Measurements from ENCODE around the gene MAP3K4. TPM values are rescaled to one million over a fixed set of nuclear protein-coding genes. Genes with fewer than 3 reads are reported as not detected.

MAP3K4 gene
- total and polyA plus RNA-seq, 2 of the 8 experiments (the other 6 are each of a cell fraction or from before 2014, with no cell fraction given) = 16.6 to 51.6 TPM

GRCh38 chr6:161134550-161135298 is 143.2 kb downstream of the MAP3K4 start:
- Histone ChIP-seq H2BK15ac (ENCODE audit: low read length) (no peak overlapping the region), H4K5ac (ENCODE audit: insufficient read length, low read depth, low read length) (no peak overlapping the region), H4K8ac (ENCODE audit: extremely low read depth, insufficient read depth, low read length) (no peak overlapping the region), H3K27me3 (replicated peaks in 1 of 4; ENCODE audit: control insufficient read depth in 3 of 4, extremely low read depth in 1 of 4, insufficient read depth in 3 of 4, low read length in 3 of 4) (no peaks in the 10 kb centered on the region), H4K20me1 (replicated peaks in 1 of 2; ENCODE audit: control insufficient read depth in 1 of 2, insufficient read depth in 2 of 2, low read length in 2 of 2) (peaks cover 0 to 2% of the 10 kb centered on the region in 2 experiments), H3K14ac (ENCODE audit: insufficient read length) (no peak overlapping the region), H3K4me1 (replicated peaks in 1 of 4; ENCODE audit: control insufficient read depth in 3 of 4, insufficient read depth in 4 of 4, low read length in 3 of 4) (no peaks in the 10 kb centered on the region), H3K4me2 (ENCODE audit: insufficient read depth in 1 of 2, low read depth in 2 of 2, low read length in 2 of 2) (no peak overlapping the region), H4K91ac (replicated peaks; ENCODE audit: insufficient read length, low read length) (no peak overlapping the region), H2BK120ac (replicated peaks; ENCODE audit: low read depth, low read length) (no peak overlapping the region), H3K27ac (ENCODE audit: low read depth, low read length) (no peak overlapping the region), H3K23ac (ENCODE audit: insufficient read length) (no peak overlapping the region), H3K36me3 (ENCODE audit: control insufficient read depth in 2 of 4, insufficient read depth in 4 of 4, low read length in 3 of 4) (peaks cover 2 to 33% (median 15%) of the 10 kb centered on the region in 4 experiments; a peak in 4 of 8 replicates), H2AK5ac (ENCODE audit: low read depth, low read length) (no peak overlapping the region), H3K4ac (replicated peaks; ENCODE audit: insufficient read length, low read depth, low read length) (no peak overlapping the region), H3K18ac (ENCODE audit: extremely low read depth, low read length) (no peak overlapping the region; the same call in 1 of the 2 replicates), H3K79me1 (ENCODE audit: low read depth, low read length) (no peaks in the 10 kb centered on the region), H2BK5ac (ENCODE audit: low read depth, low read length) (no peak overlapping the region), H2AFZ (ENCODE audit: low read length) (no peak overlapping the region), H3K9me3 (ENCODE audit: insufficient read depth in 2 of 2, low read depth in 1 of 2, low read length in 1 of 2) (peaks cover 3 to 6% of the 10 kb centered on the region in 2 experiments; a peak in 2 of 4 replicates), H3K4me3 (ENCODE audit: extremely low read depth in 1 of 4, insufficient read depth in 2 of 4, low read depth in 3 of 4, low read length in 4 of 4) (no peak overlapping the region), H3K9ac (replicated peaks in 1 of 4; ENCODE audit: extremely low read depth in 1 of 4, low read depth in 3 of 4, low read length in 3 of 4) (no peak overlapping the region), H3K23me2 (ENCODE audit: low read depth, low read length) (no peaks in the 10 kb centered on the region), H2BK12ac (ENCODE audit: low read depth, low read length) (no peak overlapping the region), H3K79me2 (ENCODE audit: control insufficient read depth in 1 of 2, insufficient read depth in 2 of 2, low read length in 2 of 2) (no peaks in the 10 kb centered on the region), H3K56ac (replicated peaks; ENCODE audit: insufficient read length, low read depth, low read length) (no peak overlapping the region), H2BK20ac (ENCODE audit: low read length) (no peak overlapping the region)
- WGBS, 2 experiments (ENCODE audit: extremely low coverage in 1 of 2, insufficient coverage in 1 of 2, insufficient read length in 1 of 2, insufficient replicate concordance in 2 of 2, low coverage in 1 of 2, low lambda C conversion rate in 2 of 2, missing lambda C conversion rate in 1 of 2) = 96% methylated on average over 15 of the region's 17 CpGs; no CpG with 5 or more reads in 1 of the 2 experiments
- TF ChIP-seq POLR2AphosphoS5 (IDR thresholded peaks at IDR 0.05; ENCODE audit: low read depth, low read length) (peak; percentile 55; the same call in 1 of the 2 replicates), MAX (IDR thresholded peaks at IDR 0.05) (no peak)
- DNase-seq (ENCODE audit: low read depth in 1 of 2, low spot score in 2 of 2) = no peak
- FAIRE-seq = no peak
- ChIA-PET CTCF (ENCODE audit: partially characterized antibody) (interaction anchor here (0.6 to 1.7 kb wide), 8 partner anchors 9 to 243 kb away, joined by 3 to 6 read pairs (median 4); no protein-coding TSS in a partner anchor), POLR2A (ENCODE audit: partially characterized antibody) (no interaction called here)
